CD4-positive, alpha-beta T cell treated with Interleukin-1 beta for 1 hour (primary cell): ENCODE data around the gene CNPY4.

Experiments used
- DNase-seq, 2 donors: peaks; one replicate each; pipeline ENCODE4 v3.0.0-alpha.2; 2020 to 2022

Gene CNPY4, protein sequence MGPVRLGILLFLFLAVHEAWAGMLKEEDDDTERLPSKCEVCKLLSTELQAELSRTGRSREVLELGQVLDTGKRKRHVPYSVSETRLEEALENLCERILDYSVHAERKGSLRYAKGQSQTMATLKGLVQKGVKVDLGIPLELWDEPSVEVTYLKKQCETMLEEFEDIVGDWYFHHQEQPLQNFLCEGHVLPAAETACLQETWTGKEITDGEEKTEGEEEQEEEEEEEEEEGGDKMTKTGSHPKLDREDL

GRCh38 chr7:100119072-100119969 lies at the start of gene CNPY4, which contains the start of gene TAF6:
CNPY4 (plus strand) TSS chr7:100119634; CDS start chr7:100119745, 111 bp downstream.
TAF6 (minus strand) TSS chr7:100119358; CDS start chr7:100114209, 5,149 bp downstream.
- peak; percentile 93 to 95 for DNase-seq

GRCh38 chr7:100069991-100070390 lies 49.4 kb upstream of the CNPY4 start:
- DNase-seq, result no peak

GRCh38 chr7:100071018-100071723 lies 48.3 kb upstream of the CNPY4 start:
- DNase-seq, result no peak

- DNase-seq, result no peak
Observed at GRCh38 chr7:100072462-100072861, 47.0 kb upstream of the CNPY4 start.

DNA sequence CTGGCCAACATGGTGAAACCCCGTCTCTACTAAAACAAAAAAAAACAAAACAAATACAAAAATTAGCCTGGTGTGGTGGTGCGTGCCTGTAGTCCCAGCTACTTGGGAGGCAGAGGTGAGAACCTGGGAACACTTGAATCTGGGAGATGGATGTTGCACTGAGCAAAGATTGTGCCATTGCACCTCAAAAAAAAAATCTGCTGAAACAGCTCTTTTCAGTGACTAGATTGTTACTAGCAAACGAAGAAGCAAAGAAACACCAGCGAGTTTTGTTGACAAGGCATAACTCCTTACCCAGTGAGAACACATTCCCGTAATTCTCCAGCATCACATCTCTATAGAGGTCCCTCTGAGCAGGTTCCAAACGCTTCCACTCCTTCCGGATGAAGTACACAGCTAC lies 44.6 kb upstream of the CNPY4 start:
- DNase-seq, result no peak

- no peak for DNase-seq
Observed at GRCh38 chr7:100075418-100075817, 44.0 kb upstream of the CNPY4 start.

DNA sequence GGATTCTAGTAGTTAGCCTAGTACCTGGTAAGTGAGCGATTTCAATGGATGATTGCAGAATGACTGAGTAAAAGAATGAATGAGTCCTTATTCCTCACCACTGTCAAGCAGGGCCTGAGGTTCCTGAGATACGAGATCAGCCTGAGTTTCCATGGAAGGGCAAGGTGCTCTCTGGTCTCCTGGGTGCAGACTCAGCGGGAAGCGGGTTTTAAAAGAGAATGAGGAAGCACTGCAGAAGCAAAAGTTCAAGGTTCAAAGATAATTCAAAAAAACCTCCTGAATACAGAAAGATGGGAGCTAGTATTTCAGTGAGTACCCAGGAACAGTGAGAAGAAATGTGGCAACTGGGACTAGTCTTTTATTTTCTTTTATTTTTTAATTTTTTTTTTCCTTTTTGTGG lies 42.2 kb upstream of the CNPY4 start:
- DNase-seq, result no peak

DNA sequence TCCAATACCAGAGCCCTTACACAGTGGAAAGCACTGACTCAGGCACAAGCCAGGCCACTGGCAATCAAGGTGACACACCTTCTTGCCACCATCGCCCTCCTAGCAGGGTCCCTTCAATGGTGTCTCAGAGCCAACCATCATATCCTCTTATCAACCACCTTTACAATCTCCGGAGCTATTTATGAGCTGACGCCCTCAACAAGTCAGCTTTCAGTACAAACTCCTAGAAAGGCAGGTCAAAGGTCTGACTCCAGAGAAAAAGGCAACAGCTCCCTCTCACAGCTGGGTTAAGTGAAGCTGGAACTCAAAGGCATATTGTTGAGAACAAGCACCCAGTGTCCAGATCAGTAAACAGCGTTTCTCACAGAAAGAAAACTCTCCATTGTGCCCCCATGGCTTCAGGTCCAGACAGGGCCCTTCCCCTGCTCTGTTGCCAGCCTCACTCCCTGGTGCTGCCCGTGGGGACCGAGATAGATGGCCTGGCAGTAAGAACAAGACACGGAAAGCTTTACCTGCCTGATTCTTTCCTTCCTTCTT lies 40.3 kb upstream of the CNPY4 start:
- no peak for DNase-seq

DNA sequence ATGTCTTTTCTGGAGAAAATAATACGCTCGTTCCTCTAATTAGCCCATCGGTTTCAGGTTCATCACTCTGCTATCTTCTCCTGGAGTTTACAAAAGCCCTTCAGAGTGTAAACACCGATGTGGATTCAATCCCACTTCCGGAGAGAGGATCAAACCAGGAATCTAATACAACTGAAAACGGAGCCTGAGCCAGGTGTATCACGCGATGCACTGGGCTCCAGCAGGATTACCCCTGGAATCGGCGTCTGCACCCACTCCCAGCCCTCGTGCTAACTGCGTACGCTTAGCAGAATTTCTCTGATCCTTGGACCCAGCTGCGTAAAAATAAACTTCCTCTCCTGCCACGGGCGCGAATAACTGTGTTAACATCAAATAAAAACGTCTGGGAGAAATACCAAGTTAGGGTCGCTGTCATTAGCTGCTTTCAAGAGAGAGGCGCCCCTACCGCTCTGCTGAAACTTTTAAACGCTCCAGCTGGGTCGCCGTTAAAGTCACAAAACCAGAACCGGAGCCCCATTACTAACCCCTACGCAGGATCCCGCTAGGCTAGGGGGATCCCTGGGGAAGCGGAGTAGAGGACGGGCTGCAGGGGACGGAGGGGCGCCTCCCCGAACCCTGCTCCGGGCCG lies 38.4 kb upstream of the CNPY4 start:
- peak in 1 of 2 donors; percentile 13 for DNase-seq

DNA sequence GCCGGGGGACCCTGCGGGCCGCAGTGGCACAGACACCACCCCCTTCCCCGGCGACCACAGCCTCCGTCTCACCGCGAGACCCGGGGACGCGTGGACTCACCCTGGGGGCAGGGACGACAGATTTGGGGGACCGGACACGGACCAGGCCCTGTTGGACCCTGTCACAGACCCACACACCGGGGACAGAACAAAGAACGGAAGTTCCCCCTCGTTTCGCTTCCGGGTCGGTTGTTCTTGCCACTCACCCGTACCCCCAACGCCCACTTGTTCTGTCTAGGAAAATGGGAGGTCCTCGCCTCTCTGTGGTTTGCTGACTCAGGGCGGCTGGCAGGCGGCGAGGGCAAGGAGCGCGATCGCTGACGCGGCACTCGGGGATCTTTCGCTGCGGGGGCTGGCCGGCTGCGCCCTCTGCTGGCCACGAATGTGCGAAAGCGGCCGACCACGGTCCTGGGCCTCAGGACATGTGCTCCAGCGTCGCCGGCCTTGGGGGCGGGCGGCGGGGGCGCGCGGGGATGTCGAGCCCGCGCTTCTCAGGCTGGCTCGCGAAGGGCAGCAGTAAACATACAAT lies 37.8 kb upstream of the CNPY4 start, which contains the start of gene ZNF3:
TSS of gene ZNF3 (minus strand) at position 189 of the 568 bp plus-strand sequence. CDS start 4,366 bp downstream, outside the sequence.
- DNase-seq, result peak; percentile 99

DNA sequence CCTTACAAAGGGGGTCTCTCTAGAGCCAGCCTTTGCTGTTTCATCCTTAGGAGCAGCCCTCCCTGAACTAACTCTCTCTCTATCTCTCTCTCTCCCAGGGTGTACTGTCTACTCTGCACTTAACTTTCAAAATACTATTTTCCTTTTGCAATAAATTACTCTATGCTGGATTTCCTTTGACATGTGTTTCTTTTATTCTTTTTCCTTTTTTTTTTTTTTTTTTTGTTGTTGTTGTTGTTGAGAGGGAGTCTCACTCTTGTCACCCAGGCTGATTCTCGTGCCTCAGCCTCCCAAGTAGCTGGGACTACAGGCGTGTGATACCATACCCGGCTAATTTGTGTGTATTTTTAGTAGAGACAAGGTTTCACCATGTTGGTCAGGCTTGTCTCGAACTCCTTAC lies 36.5 kb upstream of the CNPY4 start:
- no peak for DNase-seq

DNA sequence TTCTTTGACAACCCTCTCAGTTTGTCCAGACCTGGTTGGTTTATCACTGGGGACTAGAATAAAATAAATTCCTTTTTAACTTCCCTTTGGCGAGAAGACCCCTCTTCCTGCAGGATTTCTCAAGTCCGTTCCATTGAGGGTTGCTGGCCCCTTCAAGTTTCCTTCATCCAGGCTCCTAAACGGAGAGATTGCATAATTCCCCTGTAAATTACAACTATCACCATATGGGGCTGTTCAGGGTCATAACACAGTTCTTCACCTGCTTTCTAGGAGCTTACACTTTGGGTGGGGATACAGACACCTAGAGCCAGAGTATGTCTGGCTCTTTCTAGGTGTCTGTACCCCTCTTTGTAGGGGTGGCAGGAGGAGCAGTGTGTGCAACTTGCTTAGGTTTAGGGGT lies 33.9 kb upstream of the CNPY4 start:
- DNase-seq, result no peak

DNA sequence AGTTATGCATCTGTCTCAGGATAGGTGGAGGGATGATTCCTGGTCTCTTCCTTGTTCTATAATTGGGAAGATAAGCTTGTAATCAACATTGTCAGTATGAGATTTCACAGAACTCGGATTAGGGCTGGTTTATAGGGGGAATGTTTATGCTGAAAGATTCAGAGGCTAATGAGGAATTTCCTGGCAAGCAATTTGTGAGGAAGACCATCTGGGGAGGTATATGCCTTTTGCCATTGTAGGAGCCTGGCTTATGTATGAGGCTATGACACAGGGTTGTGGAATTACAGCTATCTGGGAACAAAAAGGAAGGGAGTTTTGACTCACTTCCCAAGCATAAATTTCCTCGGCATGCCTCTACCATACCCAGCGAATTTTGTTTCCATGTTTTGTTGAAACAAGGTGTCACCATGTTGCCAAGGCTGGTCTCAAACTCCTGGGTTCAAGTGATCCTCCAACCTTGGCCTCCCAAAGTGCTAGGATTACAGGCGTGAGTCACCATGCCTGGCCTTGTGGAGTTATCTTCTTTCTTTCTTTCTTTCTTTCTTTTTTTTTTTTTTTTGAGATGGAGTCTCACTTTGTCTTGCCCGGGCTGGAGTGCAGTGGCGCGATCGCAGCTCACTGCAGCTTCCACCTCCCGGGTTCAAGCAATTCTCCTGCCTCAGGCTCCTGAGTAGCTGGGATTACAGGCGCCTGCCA lies 32.2 kb upstream of the CNPY4 start:
- DNase-seq, result no peak

- no peak for DNase-seq
Observed at GRCh38 chr7:100088095-100088620, 31.3 kb upstream of the CNPY4 start.

DNA sequence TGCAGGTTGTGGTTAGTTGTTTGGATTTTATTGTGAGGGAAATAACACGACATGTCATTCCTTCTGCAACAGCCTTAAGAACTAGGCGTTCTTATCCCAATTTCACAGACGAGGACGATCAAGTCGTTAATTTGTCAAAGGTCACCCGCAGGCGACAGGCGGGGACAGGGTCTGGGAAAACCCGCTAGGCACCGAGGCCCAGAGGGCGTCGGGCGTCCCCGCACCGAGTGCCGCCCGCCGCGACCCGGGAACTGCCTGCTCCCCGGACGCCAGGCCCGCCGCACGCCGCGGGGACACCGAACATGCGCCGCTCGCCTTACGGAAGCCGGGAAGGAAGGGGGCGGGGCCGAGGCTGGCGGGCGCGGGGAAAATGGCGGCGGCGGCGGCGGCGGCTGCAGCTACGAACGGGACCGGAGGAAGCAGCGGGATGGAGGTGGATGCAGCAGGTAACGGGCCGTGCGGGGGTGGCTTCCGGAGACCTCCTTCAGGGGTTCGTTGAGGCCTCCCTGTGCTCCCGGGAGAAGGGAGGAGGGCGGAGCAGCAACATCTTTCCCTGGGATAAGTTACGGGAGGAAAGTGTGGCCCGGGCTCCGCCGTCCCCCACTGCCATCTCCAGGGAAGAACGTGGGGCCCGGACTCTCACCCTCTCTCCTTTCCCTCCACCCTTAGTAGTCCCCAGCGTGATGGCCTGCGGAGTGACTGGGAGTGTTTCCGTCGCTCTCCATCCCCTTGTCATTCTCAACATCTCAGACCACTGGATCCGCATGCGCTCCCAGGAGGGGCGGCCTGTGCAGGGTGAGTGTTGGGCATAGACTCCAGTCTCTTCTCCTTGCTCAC lies 30.6 kb upstream of the CNPY4 start, which contains the start of gene COPS6:
TSS of gene COPS6 (plus strand) at position 349 of the 837 bp plus-strand sequence. CDS start at position 371, 22 bp downstream.
- DNase-seq, result peak; percentile 81 to 90

GRCh38 chr7:100089458-100090196 lies 29.8 kb upstream of the CNPY4 start:
- DNase-seq, result no peak

GRCh38 chr7:100090527-100091410 lies 28.7 kb upstream of the CNPY4 start:
- no peak for DNase-seq
